Measurements from ENCODE around the gene MRAS. TPM values are rescaled to one million over a fixed set of nuclear protein-coding genes. Genes with fewer than 3 reads are reported as not detected.
"Not testable (repeated sequence)": the region's sequence is repeated elsewhere in the genome, so short reads cannot be mapped to it uniquely, and the experiment has no call there.

MRAS gene
- total and polyA plus RNA-seq, 5 experiments from 2014 or later = 0.13 TPM; not detected in 4

GRCh38 chr3:138450704-138451424 lies 102.5 kb downstream of the MRAS start:
- no peak for DNase-seq
- peaks cover 0 to 1% (median 0%) of the 10 kb centered on the region in 4 donors for H3K4me1 Mint-ChIP-seq
- no peak overlapping the region for H3K4me3 Mint-ChIP-seq
- H3K27me3 Mint-ChIP-seq = peaks cover 0 to 4% (median 0%) of the 10 kb centered on the region in 5 donors
- POLR2A ChIA-PET = no interaction called here
- H3K36me3 Mint-ChIP-seq = no peaks in the 10 kb centered on the region
- ATAC-seq = no peak
- no peak overlapping the region for H3K27ac Mint-ChIP-seq
- H3K9me3 Mint-ChIP-seq = no peaks in the 10 kb centered on the region

- POLR2A ChIA-PET = no interaction called here
- Mint-ChIP-seq H3K36me3 (no peaks in the 10 kb centered on the region), H3K4me1 (peaks cover 0 to 2% (median under 1%) of the 10 kb centered on the region in 4 donors), H3K27ac (no peak overlapping the region), H3K9me3 (no peaks in the 10 kb centered on the region), H3K4me3 (no peak overlapping the region), H3K27me3 (peaks cover 0 to 4% (median 0%) of the 10 kb centered on the region in 5 donors)
- DNase-seq (no peak), ATAC-seq (no peak)
Measured at GRCh38 chr3:138451595-138452162, 103.3 kb downstream of the MRAS start.

GRCh38 chr3:138452436-138452835 lies 104.1 kb downstream of the MRAS start:
- Mint-ChIP-seq H3K27ac (no peak overlapping the region), H3K4me3 (no peak overlapping the region), H3K9me3 (no peaks in the 10 kb centered on the region), H3K36me3 (no peaks in the 10 kb centered on the region), H3K4me1 (peaks cover 0 to 2% (median under 1%) of the 10 kb centered on the region in 4 donors), H3K27me3 (peaks cover 0 to 4% (median 0%) of the 10 kb centered on the region in 5 donors)
- POLR2A ChIA-PET = no interaction called here
- no peak for DNase-seq
- ATAC-seq = no peak

GRCh38 chr3:138453940-138454339 lies 105.6 kb downstream of the MRAS start:
- DNase-seq, ATAC-seq, POLR2A ChIA-PET, H3K27me3 Mint-ChIP-seq, H3K27ac Mint-ChIP-seq, H3K9me3 Mint-ChIP-seq, H3K36me3 Mint-ChIP-seq, H3K4me1 Mint-ChIP-seq, H3K4me3 Mint-ChIP-seq: not testable (repeated sequence)

Other genes starting within 250 kb of the MRAS start
- not detected for gene DZIP1L, start 233.0 kb upstream of the MRAS start, total RNA-seq
- not detected for gene DZIP1L, start 233.0 kb upstream of the MRAS start, polyA plus RNA-seq
- not detected for gene A4GNT, start 216.2 kb upstream of the MRAS start, total RNA-seq
- gene A4GNT, start 216.2 kb upstream of the MRAS start, polyA plus RNA-seq = not detected
- 10 to 100 TPM; 27.0 to 27.1 TPM for gene DBR1, start 173.7 kb upstream of the MRAS start, total RNA-seq
- gene DBR1, start 173.7 kb upstream of the MRAS start, polyA plus RNA-seq = 10 to 100 TPM in 2 of 3 donors, 1 to 10 TPM in 1; 9.9 to 13.7 (median 10.0) TPM
- 10 to 100 TPM; 69.5 to 75.0 TPM for gene ARMC8, start 161.3 kb upstream of the MRAS start, total RNA-seq
- gene ARMC8, start 161.3 kb upstream of the MRAS start, polyA plus RNA-seq = 10 to 100 TPM; 40.8 to 55.7 (median 44.1) TPM
- gene NME9, start 18.7 kb upstream of the MRAS start, total RNA-seq = 1 to 10 TPM in 1 of 2 experiments, under 1 TPM in 1; 0.86 to 1.2 TPM
- 1 to 10 TPM in 1 of 3 donors, under 1 TPM in 1, not detected in 1; 0.26 to 2.1 TPM for gene NME9, start 18.7 kb upstream of the MRAS start, polyA plus RNA-seq
- under 1 TPM in 1 of 2 experiments, not detected in 1; 0.39 TPM for gene ESYT3, start 86.0 kb downstream of the MRAS start, total RNA-seq
- not detected for gene ESYT3, start 86.0 kb downstream of the MRAS start, polyA plus RNA-seq
- gene CEP70, start 245.7 kb downstream of the MRAS start, total RNA-seq = 10 to 100 TPM; 34.5 to 37.1 TPM
- gene CEP70, start 245.7 kb downstream of the MRAS start, polyA plus RNA-seq = 10 to 100 TPM; 12.3 to 16.8 (median 12.5) TPM